ENCODE measurements around the gene GTPBP8. TPM values are rescaled to one million over a fixed set of nuclear protein-coding genes. Genes with fewer than 3 reads are reported as not detected.

Gene GTPBP8
- total RNA-seq, 5 donors from 2014 or later (not counting 1 experiment from before 2014, with no cell fraction given) = 17.2 to 31.3 (median 27.5) TPM

- DNase-seq (peak in 27 of 35 experiments; percentile 11 to 69 (median 24)), ATAC-seq (replicated peaks in 1 of 4) (peak; percentile 70 to 88 (median 80))
- Histone ChIP-seq H3K27ac (ENCODE audit: low read length) (peak overlapping the region; percentile 83), H3K4me3 (ENCODE audit: control insufficient read depth in 1 of 2, extremely low read depth in 1 of 2, low read length in 1 of 2) (peak overlapping the region; percentile 62 to 68), H3K27me3 (replicated peaks in 1 of 2; ENCODE audit: control insufficient read depth in 2 of 2, extremely low read depth in 1 of 2, insufficient read depth in 2 of 2, low read length in 1 of 2) (no peaks in the 10 kb centered on the region), H3K36me3 (ENCODE audit: control insufficient read depth in 2 of 2, extremely low read depth in 1 of 2, insufficient read depth in 1 of 2, low read length in 1 of 2) (no peaks in the 10 kb centered on the region), H3K4me1 (ENCODE audit: control insufficient read depth in 1 of 2, extremely low read depth in 1 of 2, insufficient read depth in 2 of 2, low read length in 2 of 2) (peaks cover 32 to 52% of the 10 kb centered on the region in 2 experiments), H3K9me3 (no peaks in the 10 kb centered on the region)
- Mint-ChIP-seq H3K27me3 (no peaks in the 10 kb centered on the region), H3K4me1 (peaks cover 83 to 98% (median 86%) of the 10 kb centered on the region in 3 donors), H3K9me3 (no peaks in the 10 kb centered on the region), H3K27ac (peak overlapping the region; percentile 95 to 98), H3K36me3 (no peaks in the 10 kb centered on the region), H3K4me3 (peak overlapping the region; percentile 91 to 98 (median 95))
- no CpG with 5 or more reads among the region's 5 CpGs for WGBS (ENCODE audit: insufficient coverage)
- CTCF ChIA-PET = interaction anchor here in 1 of 2 donors (1.0 to 1.6 kb wide), 5 partner anchors 13 to 331 kb away, joined by 3 to 10 read pairs (median 3); partner anchors contain the start of gene GTPBP8
- POLR2A ChIA-PET = interaction anchor here in 1 of 2 donors (1.2 kb wide), 1 partner anchor 28 kb away, joined by 3 read pairs; no protein-coding TSS in a partner anchor
Measured at GRCh38 chr3:112973325-112974177, 17.2 kb upstream of the GTPBP8 start.

DNA sequence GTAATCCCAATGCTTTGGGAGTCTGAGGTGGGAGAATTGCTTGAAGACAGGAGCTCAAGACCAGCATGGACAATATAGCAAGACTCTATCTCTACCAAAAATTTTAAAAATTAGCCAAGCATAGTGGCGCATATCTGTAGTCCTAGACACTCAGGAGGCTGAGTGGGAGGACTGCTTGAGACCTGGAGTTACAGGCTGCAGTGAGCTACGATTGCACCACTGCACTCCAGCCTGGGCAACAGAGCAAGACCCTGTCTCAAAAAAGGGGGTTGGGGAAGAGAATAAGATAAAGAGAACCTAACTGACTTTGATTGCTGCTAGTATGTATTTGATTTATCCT is 16.6 kb upstream of the GTPBP8 start:
- WGBS (ENCODE audit: insufficient coverage) = no CpG with 5 or more reads among the region's 2 CpGs
- peak overlapping the region; percentile 83 for H3K27ac ChIP-seq (ENCODE audit: low read length)

DNA sequence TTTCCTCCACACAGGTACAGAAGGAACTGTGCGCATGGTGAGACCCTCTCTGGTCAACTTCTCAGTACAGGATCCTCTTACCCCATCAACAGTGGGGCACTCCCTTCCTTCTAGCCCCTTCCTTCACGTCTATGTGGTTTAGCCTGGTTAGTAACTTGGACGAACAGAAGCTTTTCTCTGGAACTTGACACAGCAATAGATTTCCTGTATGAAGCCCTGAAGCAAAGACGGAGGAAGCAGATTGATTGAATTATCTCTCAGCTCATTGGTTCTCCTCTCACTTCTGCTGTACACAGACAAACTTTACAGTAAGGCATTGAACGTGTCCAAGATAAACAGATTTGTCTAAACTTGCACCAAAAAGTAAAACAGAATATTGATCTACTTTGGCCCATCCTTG is 15.9 kb upstream of the GTPBP8 start, which contains the start of gene CD200R1:
Gene CD200R1, minus strand, starts transcription at position 210 of the 400 bp plus-strand sequence. CDS start 246 bp downstream, outside the sequence.
- WGBS (ENCODE audit: insufficient coverage) = 0% methylated on average over 1 of the region's 5 CpGs
- H3K27ac Mint-ChIP-seq = peak within 1 kb of the TSS; percentile 95 to 98
- H3K4me3 Mint-ChIP-seq = peak within 1 kb of the TSS; percentile 91 to 98 (median 95)
- Histone ChIP-seq H3K9me3 (no peaks in the 10 kb centered on the region), H3K4me3 (ENCODE audit: control insufficient read depth in 1 of 2, extremely low read depth in 1 of 2, low read length in 1 of 2) (peak within 1 kb of the TSS; percentile 62 to 68), H3K27me3 (replicated peaks in 1 of 2; ENCODE audit: control insufficient read depth in 2 of 2, extremely low read depth in 1 of 2, insufficient read depth in 2 of 2, low read length in 1 of 2) (no peaks in the 10 kb centered on the region), H3K36me3 (ENCODE audit: control insufficient read depth in 2 of 2, extremely low read depth in 1 of 2, insufficient read depth in 1 of 2, low read length in 1 of 2) (no peaks in the 10 kb centered on the region), H3K27ac (ENCODE audit: low read length) (peak within 1 kb of the TSS; percentile 83), H3K4me1 (ENCODE audit: control insufficient read depth in 1 of 2, extremely low read depth in 1 of 2, insufficient read depth in 2 of 2, low read length in 2 of 2) (peaks cover 29 to 54% of the 10 kb centered on the region in 2 experiments)
- POLR2A ChIA-PET = interaction anchor here in 1 of 2 donors (0.5 kb wide), 1 partner anchor 487 kb away, joined by 5 read pairs; no protein-coding TSS in a partner anchor
- H3K36me3 Mint-ChIP-seq = no peaks in the 10 kb centered on the region
- ATAC-seq (replicated peaks in 1 of 4) = peak; percentile 46 to 65 (median 54)
- H3K4me1 Mint-ChIP-seq = peaks cover 74 to 92% (median 80%) of the 10 kb centered on the region in 3 donors
- no peaks in the 10 kb centered on the region for H3K9me3 Mint-ChIP-seq
- CTCF ChIA-PET = interaction anchor here (0.6 to 1.6 kb wide), 9 partner anchors 9 to 332 kb away, joined by 3 to 10 read pairs (median 4); no protein-coding TSS in a partner anchor
- H3K27me3 Mint-ChIP-seq = no peaks in the 10 kb centered on the region
- peak in 4 of 35 experiments; percentile 5 to 56 (median 16) for DNase-seq

More for the DNA sequence above, 16.6 kb upstream of the GTPBP8 start:
- H3K27ac Mint-ChIP-seq = peak overlapping the region; percentile 95 to 98
- H3K36me3 Mint-ChIP-seq = no peaks in the 10 kb centered on the region
- ChIA-PET CTCF (interaction anchor here (1.0 to 1.6 kb wide), 4 partner anchors 17 to 332 kb away, joined by 3 to 10 read pairs (median 4); partner anchors contain the start of gene GTPBP8 (in 1 of the 2)), POLR2A (interaction anchor here (0.5 to 1.2 kb wide), 2 partner anchors 28 to 336 kb away, joined by 3 read pairs; no protein-coding TSS in a partner anchor)
- Histone ChIP-seq H3K4me1 (ENCODE audit: control insufficient read depth in 1 of 2, extremely low read depth in 1 of 2, insufficient read depth in 2 of 2, low read length in 2 of 2) (peaks cover 31 to 53% of the 10 kb centered on the region in 2 experiments), H3K36me3 (ENCODE audit: control insufficient read depth in 2 of 2, extremely low read depth in 1 of 2, insufficient read depth in 1 of 2, low read length in 1 of 2) (no peaks in the 10 kb centered on the region), H3K4me3 (ENCODE audit: control insufficient read depth in 1 of 2, extremely low read depth in 1 of 2, low read length in 1 of 2) (peak overlapping the region; percentile 62 to 68), H3K27me3 (replicated peaks in 1 of 2; ENCODE audit: control insufficient read depth in 2 of 2, extremely low read depth in 1 of 2, insufficient read depth in 2 of 2, low read length in 1 of 2) (no peaks in the 10 kb centered on the region), H3K9me3 (no peaks in the 10 kb centered on the region)
- no peaks in the 10 kb centered on the region for H3K27me3 Mint-ChIP-seq
- peak overlapping the region; percentile 91 to 98 (median 95) for H3K4me3 Mint-ChIP-seq
- H3K9me3 Mint-ChIP-seq = no peaks in the 10 kb centered on the region
- DNase-seq (no peak), ATAC-seq (replicated peaks in 1 of 4) (peak; percentile 25 to 34 (median 33))
- peaks cover 78 to 96% (median 85%) of the 10 kb centered on the region in 3 donors for H3K4me1 Mint-ChIP-seq

DNA sequence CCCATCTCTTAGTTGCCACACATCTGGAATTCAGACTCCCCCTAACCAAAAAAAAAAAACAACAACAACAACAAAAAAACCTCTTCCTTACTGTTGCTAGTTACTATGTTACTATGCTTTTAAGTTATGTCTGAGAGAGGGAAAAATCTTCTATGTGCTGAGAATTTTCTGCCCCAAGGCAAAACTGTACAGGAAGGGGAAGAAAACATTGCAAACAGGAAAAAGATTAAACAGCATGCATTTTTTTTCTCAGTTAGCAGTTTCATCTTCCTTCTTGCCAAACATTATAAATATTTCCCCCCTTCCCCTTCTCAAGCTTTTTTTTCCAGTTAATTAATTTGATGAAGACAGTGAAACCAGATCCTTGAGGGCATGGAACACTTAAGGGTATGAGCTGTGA is 14.8 kb upstream of the GTPBP8 start:
- Histone ChIP-seq H3K36me3 (ENCODE audit: control insufficient read depth in 2 of 2, extremely low read depth in 1 of 2, insufficient read depth in 1 of 2, low read length in 1 of 2) (no peaks in the 10 kb centered on the region), H3K27ac (ENCODE audit: low read length) (peak overlapping the region; percentile 83), H3K4me1 (ENCODE audit: control insufficient read depth in 1 of 2, extremely low read depth in 1 of 2, insufficient read depth in 2 of 2, low read length in 2 of 2) (peaks cover 29 to 54% of the 10 kb centered on the region in 2 experiments), H3K4me3 (ENCODE audit: control insufficient read depth in 1 of 2, extremely low read depth in 1 of 2, low read length in 1 of 2) (no peak overlapping the region), H3K9me3 (no peaks in the 10 kb centered on the region), H3K27me3 (replicated peaks in 1 of 2; ENCODE audit: control insufficient read depth in 2 of 2, extremely low read depth in 1 of 2, insufficient read depth in 2 of 2, low read length in 1 of 2) (no peaks in the 10 kb centered on the region)
- peaks cover 68 to 82% (median 70%) of the 10 kb centered on the region in 3 donors for H3K4me1 Mint-ChIP-seq
- DNase-seq (no peak), ATAC-seq (replicated peaks in 1 of 4) (no peak)
- H3K9me3 Mint-ChIP-seq = no peaks in the 10 kb centered on the region
- no peaks in the 10 kb centered on the region for H3K36me3 Mint-ChIP-seq
- CTCF ChIA-PET = interaction anchor here in 1 of 2 donors (0.6 to 1.3 kb wide), 5 partner anchors 9 to 403 kb away, joined by 3 to 7 read pairs (median 3); no protein-coding TSS in a partner anchor
- POLR2A ChIA-PET = no interaction called here
- H3K27me3 Mint-ChIP-seq = no peaks in the 10 kb centered on the region
- peak overlapping the region; percentile 91 to 98 (median 95) for H3K4me3 Mint-ChIP-seq
- peak overlapping the region; percentile 95 to 98 for H3K27ac Mint-ChIP-seq

DNA sequence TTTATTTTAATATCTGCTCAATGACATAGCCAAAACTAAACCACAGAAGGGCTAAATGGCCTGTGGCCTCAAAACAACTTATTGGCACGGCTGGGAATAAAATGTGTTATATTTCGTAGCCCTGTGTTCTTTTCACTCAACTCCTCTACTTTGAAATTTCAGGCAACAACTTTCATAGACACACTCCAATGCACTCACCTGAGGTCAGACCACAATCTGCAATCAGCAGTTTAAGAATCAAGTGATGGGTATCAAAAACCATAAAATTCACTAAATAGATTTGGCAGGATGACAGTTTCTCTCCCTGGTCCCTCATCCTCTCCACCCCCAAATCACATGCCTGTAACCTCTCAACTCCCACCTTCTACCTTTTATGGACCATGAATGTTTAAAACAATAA is 13.8 kb upstream of the GTPBP8 start:
- ChIA-PET CTCF (interaction anchor here in 1 of 2 donors (0.7 to 1.2 kb wide), 3 partner anchors 15 to 761 kb away, joined by 3 to 6 read pairs (median 3); no protein-coding TSS in a partner anchor), POLR2A (no interaction called here)
- Mint-ChIP-seq H3K27ac (peak overlapping the region; percentile 95 to 98), H3K9me3 (no peaks in the 10 kb centered on the region), H3K27me3 (no peaks in the 10 kb centered on the region), H3K4me3 (peak overlapping the region; percentile 21 to 98 (median 35)), H3K36me3 (no peaks in the 10 kb centered on the region), H3K4me1 (peaks cover 61 to 75% (median 64%) of the 10 kb centered on the region in 3 donors)
- Histone ChIP-seq H3K27ac (ENCODE audit: low read length) (peak overlapping the region; percentile 83), H3K27me3 (replicated peaks in 1 of 2; ENCODE audit: control insufficient read depth in 2 of 2, extremely low read depth in 1 of 2, insufficient read depth in 2 of 2, low read length in 1 of 2) (no peaks in the 10 kb centered on the region), H3K9me3 (no peaks in the 10 kb centered on the region), H3K4me3 (ENCODE audit: control insufficient read depth in 1 of 2, extremely low read depth in 1 of 2, low read length in 1 of 2) (no peak overlapping the region), H3K4me1 (ENCODE audit: control insufficient read depth in 1 of 2, extremely low read depth in 1 of 2, insufficient read depth in 2 of 2, low read length in 2 of 2) (peaks cover 29 to 46% of the 10 kb centered on the region in 2 experiments), H3K36me3 (ENCODE audit: control insufficient read depth in 2 of 2, extremely low read depth in 1 of 2, insufficient read depth in 1 of 2, low read length in 1 of 2) (no peaks in the 10 kb centered on the region)
- no CpG with 5 or more reads among the region's 2 CpGs for WGBS (ENCODE audit: insufficient coverage)
- DNase-seq = no peak
- no peak for ATAC-seq (replicated peaks in 1 of 4)

All from T-cell (primary cell).